Ascending aorta (tissue), 2 donors: ENCODE data around the gene AFAP1L2. TPM values are rescaled to one million over a fixed set of nuclear protein-coding genes. Genes with fewer than 3 reads are reported as not detected.

ENCODE experiments used
- DNase-seq, 2 donors: peaks; one replicate each; pipeline ENCODE4 v3.0.0-alpha.2; 2019; ENCODE audit warnings: low spot score in 2 of 2
- H3K27ac ChIP-seq, 2 donors: fragments of 200-600 bp; sonication (generic); one replicate each; pipeline ENCODE4 v1.5.1; 2016 to 2017; ENCODE audit warnings: mild to moderate bottlenecking in 1 of 2
- H3K27me3 ChIP-seq: fragments of 200-600 bp; sonication (generic); one replicate; pipeline ENCODE4 v1.5.1; 2017
- H3K36me3 ChIP-seq, 2 donors: fragments of 200-600 bp; sonication (generic); one replicate each; pipeline ENCODE4 v1.5.1; 2016
- H3K4me1 ChIP-seq, 2 donors: fragments of 200-600 bp; sonication (generic); one replicate each; pipeline ENCODE4 v1.5.1; 2016 to 2017; ENCODE audit warnings: mild to moderate bottlenecking in 1 of 2
- H3K4me3 ChIP-seq, 2 donors: fragments of 200-600 bp; sonication (generic); one replicate each; pipeline ENCODE4 v1.5.1; 2016 to 2017; ENCODE audit warnings: mild to moderate bottlenecking in 1 of 2
- H3K9me3 ChIP-seq, 2 donors: fragments of 200-600 bp; sonication (generic); one replicate each; pipeline ENCODE4 v1.5.1; 2016
- intact Hi-C: fragments of 100-400 bp; cut with DNase I; formaldehyde crosslinking; loops from one replicate; pipeline ENCODE4 v1.15.1; 2023
- total RNA-seq: library from RNA; depleted of rRNA; stranded (reverse); fragments of >200 nt; gene quantifications from one replicate; pipeline ENCODE4 v1.1.0, GENCODE V29; 2016
- TF ChIP-seq, protein P1 (sequence below), 3 experiments: fragments of 200-600 bp in 2 of 3; fragments of 450-650 bp in 1 of 3; sonication (generic) in 2 of 3; IDR thresholded peaks; one replicate each; pipeline ENCODE4 v1.5.1; 2016 to 2019; ENCODE audit warnings: antibody characterized with exemption in 3 of 3, mild to moderate bottlenecking in 1 of 3, moderate library complexity in 1 of 3

AFAP1L2 gene
- total RNA-seq, 1 donor from 2014 or later = 30.4 TPM

DNA sequence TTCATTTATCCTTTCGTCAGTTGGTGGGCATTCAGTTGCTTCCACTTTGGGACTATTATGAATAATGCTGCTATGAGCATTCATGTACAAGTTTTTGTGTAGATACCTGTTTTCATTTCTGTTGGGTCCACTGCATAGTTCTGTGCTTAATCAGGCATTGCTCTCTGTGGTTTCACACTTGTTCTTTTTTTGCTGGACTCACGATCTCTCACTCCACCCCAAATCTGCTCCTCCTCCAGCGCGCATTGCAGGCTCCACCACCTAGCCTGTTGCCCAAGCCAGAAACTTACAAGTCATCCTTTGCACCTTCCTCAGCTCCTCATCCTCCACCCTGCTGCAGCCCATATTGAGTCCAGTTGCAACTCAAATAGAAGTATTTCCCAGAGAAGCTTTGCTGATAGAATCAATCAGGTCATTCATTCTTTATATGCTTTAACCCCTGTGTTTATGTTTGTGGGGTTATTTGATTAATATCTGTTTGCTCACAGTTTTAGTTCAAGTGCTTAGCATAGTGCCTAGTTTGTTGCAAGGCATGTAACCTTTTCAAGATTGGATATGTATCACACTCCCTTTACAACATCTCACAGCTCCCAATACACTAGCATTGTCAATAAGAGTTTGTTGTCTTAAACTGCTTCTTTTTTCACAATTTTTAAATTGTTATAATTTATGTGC is 16.6 kb upstream of the AFAP1L2 start:
- H3K4me1 ChIP-seq = peaks cover 0 to under 1% of the 10 kb centered on the region in 2 donors
- no peaks in the 10 kb centered on the region for H3K9me3 ChIP-seq
- no peak overlapping the region for H3K4me3 ChIP-seq
- TF ChIP-seq, protein P1, sequence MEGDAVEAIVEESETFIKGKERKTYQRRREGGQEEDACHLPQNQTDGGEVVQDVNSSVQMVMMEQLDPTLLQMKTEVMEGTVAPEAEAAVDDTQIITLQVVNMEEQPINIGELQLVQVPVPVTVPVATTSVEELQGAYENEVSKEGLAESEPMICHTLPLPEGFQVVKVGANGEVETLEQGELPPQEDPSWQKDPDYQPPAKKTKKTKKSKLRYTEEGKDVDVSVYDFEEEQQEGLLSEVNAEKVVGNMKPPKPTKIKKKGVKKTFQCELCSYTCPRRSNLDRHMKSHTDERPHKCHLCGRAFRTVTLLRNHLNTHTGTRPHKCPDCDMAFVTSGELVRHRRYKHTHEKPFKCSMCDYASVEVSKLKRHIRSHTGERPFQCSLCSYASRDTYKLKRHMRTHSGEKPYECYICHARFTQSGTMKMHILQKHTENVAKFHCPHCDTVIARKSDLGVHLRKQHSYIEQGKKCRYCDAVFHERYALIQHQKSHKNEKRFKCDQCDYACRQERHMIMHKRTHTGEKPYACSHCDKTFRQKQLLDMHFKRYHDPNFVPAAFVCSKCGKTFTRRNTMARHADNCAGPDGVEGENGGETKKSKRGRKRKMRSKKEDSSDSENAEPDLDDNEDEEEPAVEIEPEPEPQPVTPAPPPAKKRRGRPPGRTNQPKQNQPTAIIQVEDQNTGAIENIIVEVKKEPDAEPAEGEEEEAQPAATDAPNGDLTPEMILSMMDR (IDR thresholded peaks at IDR 0.05) = no peak
- no peak for DNase-seq
- intact Hi-C loops = loop anchor here (10.0 kb wide), 1 partner anchor 276 kb away; no protein-coding TSS in a partner anchor
- no peaks in the 10 kb centered on the region for H3K36me3 ChIP-seq
- no peak overlapping the region for H3K27ac ChIP-seq
- H3K27me3 ChIP-seq = no peaks in the 10 kb centered on the region

GRCh38 chr10:114418109-114418508 is 13.8 kb upstream of the AFAP1L2 start:
- no peak for DNase-seq
- H3K27me3 ChIP-seq = no peaks in the 10 kb centered on the region
- H3K4me3 ChIP-seq = no peak overlapping the region
- H3K27ac ChIP-seq = no peak overlapping the region
- H3K4me1 ChIP-seq = peaks cover 0 to under 1% of the 10 kb centered on the region in 2 donors
- intact Hi-C loops = no loop called here
- TF ChIP-seq, protein P1 (IDR thresholded peaks at IDR 0.05) = no peak
- no peaks in the 10 kb centered on the region for H3K9me3 ChIP-seq
- no peaks in the 10 kb centered on the region for H3K36me3 ChIP-seq

DNA sequence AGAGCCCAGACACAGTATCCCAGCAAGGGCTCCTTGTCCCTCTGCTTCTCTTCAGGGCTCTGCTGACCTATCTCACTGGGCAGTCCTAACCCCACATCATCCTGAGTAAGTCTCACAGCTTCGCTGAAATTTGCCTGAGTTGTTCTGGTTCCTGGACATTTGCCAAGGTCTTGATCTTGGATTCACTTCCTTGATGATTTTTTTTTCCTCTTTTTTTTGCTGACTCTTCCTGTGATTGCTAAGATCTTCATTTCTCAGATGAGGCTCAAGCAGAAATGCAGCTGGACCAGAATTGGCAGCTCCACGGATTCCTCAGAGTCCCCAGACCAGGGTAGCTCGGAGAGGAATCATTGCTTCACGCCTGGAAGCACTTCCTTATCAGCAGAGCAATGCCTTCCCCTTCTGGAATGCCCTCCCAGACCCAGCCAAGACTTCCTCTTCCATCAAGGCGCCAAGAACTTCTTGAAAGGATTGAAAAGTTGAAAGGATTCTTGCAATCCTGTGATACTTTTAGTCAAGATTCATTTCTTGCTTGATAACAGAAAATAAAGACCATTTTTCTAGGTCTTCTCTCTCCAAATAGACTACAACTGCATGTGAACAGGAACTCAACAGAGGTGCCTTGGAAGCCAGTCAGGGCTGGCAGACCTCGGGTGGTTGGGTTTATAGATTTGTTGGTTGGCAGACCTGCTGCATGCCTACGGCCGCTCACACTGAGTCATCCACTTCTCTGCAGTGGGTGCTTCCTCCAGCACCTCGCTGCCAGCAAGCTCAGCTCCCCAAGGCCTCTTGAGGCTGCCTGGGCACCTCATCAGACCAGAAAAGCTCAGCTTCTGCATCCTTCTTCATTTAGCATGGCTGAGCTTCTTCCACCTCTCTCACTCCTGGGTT is 8.8 kb upstream of the AFAP1L2 start:
- Histone ChIP-seq H3K27ac (peak overlapping the region; percentile 59 to 80), H3K27me3 (no peaks in the 10 kb centered on the region), H3K36me3 (no peaks in the 10 kb centered on the region), H3K4me3 (no peak overlapping the region), H3K4me1 (peaks cover 3 to 6% of the 10 kb centered on the region in 2 donors), H3K9me3 (no peaks in the 10 kb centered on the region)
- intact Hi-C loops = no loop called here
- TF ChIP-seq, protein P1 (IDR thresholded peaks at IDR 0.05) = no peak
- DNase-seq = peak in 1 of 2 donors; percentile 88

- no peaks in the 10 kb centered on the region for H3K27me3 ChIP-seq
- intact Hi-C loops = no loop called here
- peaks cover 3 to 6% of the 10 kb centered on the region in 2 donors for H3K4me1 ChIP-seq
- no peaks in the 10 kb centered on the region for H3K36me3 ChIP-seq
- no peaks in the 10 kb centered on the region for H3K9me3 ChIP-seq
- DNase-seq = peak in 1 of 2 donors; percentile 60
- H3K4me3 ChIP-seq = no peak overlapping the region
- no peak overlapping the region for H3K27ac ChIP-seq
- TF ChIP-seq, protein P1 (IDR thresholded peaks at IDR 0.05) = no peak
These were observed 4.7 kb upstream of the AFAP1L2 start for GRCh38 chr10:114408968-114409444.

DNA sequence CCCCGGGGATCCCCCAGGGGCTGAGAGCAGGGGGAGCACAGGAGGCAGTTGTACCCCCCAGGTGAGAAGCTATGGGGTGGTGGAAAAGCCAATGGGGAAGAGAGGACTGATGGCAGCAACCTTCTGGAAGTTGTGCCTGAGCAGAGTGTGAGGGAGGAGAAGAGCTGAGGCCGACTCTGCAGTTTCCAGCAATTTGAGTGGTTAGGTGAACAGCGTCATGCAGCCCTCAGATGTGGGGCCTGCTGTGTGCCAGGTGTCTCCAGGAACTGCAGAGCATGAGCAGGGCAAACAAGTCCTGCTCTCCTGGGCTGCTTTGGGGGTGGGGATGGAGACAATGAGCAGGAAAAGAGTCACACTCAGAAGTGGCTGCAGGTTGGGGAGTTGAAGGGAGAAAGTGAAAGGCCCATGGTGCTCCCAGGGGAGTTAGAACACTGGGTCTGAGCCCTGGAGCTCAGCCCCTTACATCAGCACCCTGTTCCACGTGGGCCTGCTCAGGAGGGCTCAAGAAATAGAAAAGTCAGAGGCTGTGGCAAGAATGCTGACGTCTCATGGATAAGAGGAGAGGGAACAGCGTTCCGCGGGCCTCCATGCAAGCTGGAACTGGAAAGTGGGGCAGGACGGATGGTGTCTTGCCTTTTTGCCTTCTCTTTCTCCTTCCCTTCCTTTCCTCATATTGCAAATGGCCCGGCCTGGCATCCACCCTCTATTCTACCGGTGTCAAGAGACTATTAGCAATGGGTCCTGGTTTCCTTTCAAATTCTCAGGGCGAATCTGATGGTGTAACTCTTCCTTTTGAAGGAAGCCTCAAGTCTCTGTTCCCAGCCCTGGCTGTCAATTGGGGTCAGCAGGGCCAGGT is 4.0 kb upstream of the AFAP1L2 start:
- Histone ChIP-seq H3K9me3 (no peaks in the 10 kb centered on the region), H3K36me3 (no peaks in the 10 kb centered on the region), H3K4me3 (no peak overlapping the region), H3K27me3 (no peaks in the 10 kb centered on the region), H3K4me1 (peaks cover 3 to 11% of the 10 kb centered on the region in 2 donors), H3K27ac (no peak overlapping the region)
- TF ChIP-seq, protein P1 (IDR thresholded peaks at IDR 0.05) = no peak
- DNase-seq = no peak
- intact Hi-C loops = no loop called here
